Measurements from ENCODE around the gene RPL10A. TPM values are rescaled to one million over a fixed set of nuclear protein-coding genes. Genes with fewer than 3 reads are reported as not detected.

Gene RPL10A
- total RNA-seq, 6 experiments from 2014 or later: 366 to 446 (median 412) TPM

DNA sequence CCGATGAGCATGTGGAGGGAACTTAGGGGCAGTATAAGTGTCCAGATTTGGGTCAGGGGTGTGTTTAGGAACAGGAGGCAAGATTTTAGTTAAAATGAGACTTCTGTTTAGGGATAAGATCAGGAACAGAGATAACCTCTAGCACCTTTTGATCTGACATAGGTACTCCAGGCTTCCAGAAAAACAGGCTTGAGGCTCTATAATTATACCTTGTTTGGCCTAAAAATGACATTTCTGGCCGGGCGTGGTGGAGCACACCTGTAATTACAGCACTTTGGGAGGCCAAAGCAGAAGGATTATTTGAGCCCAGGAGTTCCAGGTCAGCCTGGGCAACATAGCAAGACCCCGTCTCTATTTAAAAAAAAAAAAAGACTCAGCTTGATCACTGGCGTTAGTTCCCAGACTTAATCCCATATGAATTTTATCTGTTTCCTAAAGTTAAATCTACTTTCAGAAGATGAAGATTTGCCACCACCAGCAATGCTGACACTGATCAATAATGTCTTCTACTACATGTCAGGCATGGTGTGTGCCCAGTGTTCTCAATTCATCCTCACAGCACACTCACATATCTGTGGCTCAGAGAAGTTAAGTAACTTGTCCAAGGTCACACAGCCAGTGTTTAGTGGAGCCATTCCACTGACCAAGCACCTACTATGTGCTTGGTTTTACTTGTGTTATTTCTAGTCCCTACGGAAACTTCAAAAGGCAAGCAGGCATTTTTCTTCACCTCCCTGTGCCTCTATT, 50.5 kb downstream of the RPL10A start:
- Histone ChIP-seq H3K27me3 (no peaks in the 10 kb centered on the region), H3K4me3 (no peak overlapping the region), H3K4me1 (no peaks in the 10 kb centered on the region), H3K36me3 (no peaks in the 10 kb centered on the region), H3K27ac (no peak overlapping the region), H3K9me3 (no peaks in the 10 kb centered on the region)
- no peak for TF ChIP-seq CTCF (IDR thresholded peaks at IDR 0.05)
- TF ChIP-seq POLR2A (IDR thresholded peaks at IDR 0.05): no peak
- WGBS (ENCODE audit: insufficient coverage, low coverage, low lambda C conversion rate, missing lambda C conversion rate): 89% methylated on average over 6 of the region's 6 CpGs
- DNase-seq: no peak
- intact Hi-C loops (cut with DNase I): no loop called here
- ATAC-seq: no peak

- no peak for TF ChIP-seq CTCF (IDR thresholded peaks at IDR 0.05)
- TF ChIP-seq POLR2A (IDR thresholded peaks at IDR 0.05): no peak
- Histone ChIP-seq H3K9me3 (no peaks in the 10 kb centered on the region), H3K27ac (no peak overlapping the region), H3K4me1 (no peaks in the 10 kb centered on the region), H3K4me3 (no peak overlapping the region), H3K36me3 (no peaks in the 10 kb centered on the region), H3K27me3 (no peaks in the 10 kb centered on the region)
- WGBS (ENCODE audit: insufficient coverage, low coverage, low lambda C conversion rate, missing lambda C conversion rate): 77% methylated on average over 4 of the region's 9 CpGs
- DNase-seq (no peak), ATAC-seq (no peak)
- intact Hi-C loops (cut with DNase I): loop anchor here in 1 of 2 donors (5.0 kb wide), 1 partner anchor 218 kb away; the partner anchor contains the start of gene ARMC12
Measured at GRCh38 chr6:35519313-35520015, 51.3 kb downstream of the RPL10A start.

Small RNAs within 50 kb of the gene (microRNA-seq; reads per million reads assigned to microRNA genes)
- 0 to 0.87 reads per million in 2 donors for gene MIR7111

Small RNAs within 50 kb of the gene (small RNA-seq; reads per million reads assigned to genes)
- gene MIR7111: 0 reads per million in 2 experiments

Other genes with a start within 250 kb of the RPL10A start
- gene ZNF76, start 208.7 kb upstream of the RPL10A start, total RNA-seq: 10 to 100 TPM; 14.4 to 19.8 (median 17.6) TPM
- 1 to 10 TPM; 1.1 to 3.6 (median 1.5) TPM for gene DEF6, start 170.6 kb upstream of the RPL10A start, total RNA-seq
- 10 to 100 TPM in 1 of 6 experiments, 1 to 10 TPM in 5; 5.2 to 18.8 (median 5.9) TPM for gene PPARD, start 125.8 kb upstream of the RPL10A start, total RNA-seq
- gene FANCE, start 16.1 kb upstream of the RPL10A start, total RNA-seq: 1 to 10 TPM in 3 of 6 experiments, under 1 TPM in 3; 0.44 to 1.7 (median 0.95) TPM
- gene TEAD3, start 28.7 kb downstream of the RPL10A start, total RNA-seq: 1 to 10 TPM; 5.2 to 8.5 (median 6.9) TPM
- not detected for gene TULP1, start 44.5 kb downstream of the RPL10A start, total RNA-seq
- 100 to 1,000 TPM in 5 of 6 experiments, 10 to 100 TPM in 1; 36.1 to 387 (median 111) TPM for gene FKBP5, start 220.5 kb downstream of the RPL10A start, total RNA-seq